NOMO-1 (cell line): ENCODE results near the gene NDUFS6.
"Not testable (repeated sequence)": the region's sequence is repeated elsewhere in the genome, so short reads cannot be mapped to it uniquely, and the experiment has no call there.

Experiments used
- DNase-seq, 2 experiments: peaks; one replicate each; lab custom pipeline; 2025; ENCODE audit not compliant: unreplicated experiment in 2 of 2; lab: John Stamatoyannopoulos, UW

NDUFS6 gene

GRCh38 chr5:1814183-1815020, 13.2 kb downstream of the NDUFS6 start:
- no peak for DNase-seq

DNA sequence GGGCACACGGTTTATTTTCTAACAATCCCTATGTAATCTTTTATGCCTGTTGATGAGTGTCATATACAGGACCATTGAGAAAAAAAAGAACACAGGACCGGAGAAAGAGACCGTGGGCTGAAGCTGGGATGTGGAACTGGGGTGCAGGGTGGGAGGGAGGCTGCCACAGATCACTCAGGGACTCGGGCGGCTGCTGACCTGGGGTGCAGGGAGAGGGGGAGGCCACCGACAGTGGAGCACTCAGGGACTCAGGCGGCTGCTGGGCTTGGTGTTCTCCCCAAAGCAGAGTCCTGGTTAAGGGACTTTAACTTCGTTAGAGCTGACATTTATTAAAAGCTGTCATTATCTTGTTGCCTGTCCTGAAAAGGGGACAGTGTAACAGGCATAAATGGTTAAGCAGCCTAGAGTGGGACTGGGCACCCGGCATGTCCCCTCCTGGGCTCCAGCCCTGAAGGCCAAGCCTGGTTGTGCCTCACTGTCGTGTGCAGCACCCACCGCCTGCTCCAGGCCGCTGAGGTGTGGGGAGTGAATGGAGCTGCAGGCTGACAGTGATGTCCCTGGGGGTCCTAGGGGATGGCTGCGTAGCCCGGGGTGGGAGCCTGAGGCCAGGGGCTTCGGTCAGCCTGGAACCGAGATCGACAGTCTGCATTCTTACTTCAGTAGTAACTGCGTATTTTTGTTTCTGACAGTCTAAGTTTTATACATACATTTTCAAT, 14.0 kb downstream of the NDUFS6 start:
- DNase-seq, result no peak

GRCh38 chr5:1815881-1816292, 14.7 kb downstream of the NDUFS6 start:
- DNase-seq, result no peak

DNA sequence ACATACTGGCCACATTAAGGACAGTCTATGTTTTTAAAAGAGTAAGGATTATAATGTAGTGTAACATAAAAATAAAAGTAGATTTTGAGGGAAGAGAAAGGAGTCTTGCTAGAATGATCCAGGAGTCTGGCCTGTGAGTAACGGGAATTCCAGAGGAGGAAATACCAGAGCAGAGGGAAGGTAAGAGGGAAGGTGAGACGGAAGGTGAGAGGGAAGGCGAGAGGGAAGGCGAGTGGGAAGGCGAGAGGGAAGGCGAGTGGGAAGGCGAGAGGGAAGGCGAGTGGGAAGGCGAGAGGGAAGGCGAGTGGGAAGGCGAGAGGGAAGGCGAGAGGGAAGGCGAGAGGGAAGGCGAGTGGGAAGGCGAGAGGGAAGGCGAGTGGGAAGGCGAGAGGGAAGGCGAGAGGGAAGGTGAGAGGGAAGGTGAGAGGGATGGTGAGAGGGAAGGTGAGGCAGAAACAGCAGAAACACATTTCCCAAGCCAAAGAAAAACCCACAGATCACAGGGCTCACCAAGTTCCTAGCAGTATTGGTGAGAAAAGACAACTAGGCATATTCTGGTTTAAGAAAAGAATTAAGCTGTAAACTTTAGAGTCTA, 15.4 kb downstream of the NDUFS6 start:
- not testable (repeated sequence) for DNase-seq

GRCh38 chr5:1817261-1818043, 16.2 kb downstream of the NDUFS6 start:
- DNase-seq, result no peak

DNA sequence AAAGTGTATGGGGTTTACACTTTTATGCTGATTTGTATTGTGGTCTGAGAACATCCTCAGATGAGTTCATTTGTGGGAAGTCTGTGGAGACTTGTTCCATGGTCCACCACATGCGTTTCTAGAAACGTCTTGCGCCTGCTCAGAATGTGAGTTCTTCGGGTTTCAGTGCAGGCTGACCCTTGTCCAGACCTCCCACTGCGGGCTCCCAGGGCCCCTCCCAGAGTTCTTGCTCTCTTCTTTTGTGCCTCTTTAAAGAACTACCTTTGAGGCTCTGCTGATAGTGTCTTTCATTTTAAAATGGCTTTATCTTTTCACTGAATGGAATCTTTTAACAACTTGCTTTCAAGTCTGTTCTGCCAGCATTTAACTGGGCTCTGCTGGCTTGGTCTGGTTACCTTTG, 17.6 kb downstream of the NDUFS6 start:
- no peak for DNase-seq

GRCh38 chr5:1819458-1819857, 18.3 kb downstream of the NDUFS6 start:
- no peak for DNase-seq

- no peak for DNase-seq
Observed at GRCh38 chr5:1820381-1820780, 19.2 kb downstream of the NDUFS6 start.

DNA sequence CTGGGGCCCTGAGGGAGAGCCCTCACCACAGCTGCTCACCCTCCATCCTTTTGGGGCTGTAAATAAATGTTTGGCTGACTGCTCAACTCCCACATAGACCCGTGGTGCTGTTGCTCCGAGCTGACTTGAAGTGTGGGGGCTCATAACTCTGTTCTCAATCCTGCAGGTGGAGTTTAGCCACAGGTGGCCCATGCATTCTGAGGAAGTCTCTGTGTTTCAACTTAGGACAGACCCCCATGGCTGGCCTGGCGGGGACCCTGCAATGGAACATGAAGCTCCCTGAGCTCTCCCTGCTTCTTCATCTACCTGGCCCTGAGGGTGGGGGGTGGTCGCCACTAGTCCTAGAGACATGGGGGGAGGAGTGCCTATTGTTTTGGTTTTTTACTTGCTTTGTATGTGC, 19.7 kb downstream of the NDUFS6 start:
- DNase-seq, result no peak

DNA sequence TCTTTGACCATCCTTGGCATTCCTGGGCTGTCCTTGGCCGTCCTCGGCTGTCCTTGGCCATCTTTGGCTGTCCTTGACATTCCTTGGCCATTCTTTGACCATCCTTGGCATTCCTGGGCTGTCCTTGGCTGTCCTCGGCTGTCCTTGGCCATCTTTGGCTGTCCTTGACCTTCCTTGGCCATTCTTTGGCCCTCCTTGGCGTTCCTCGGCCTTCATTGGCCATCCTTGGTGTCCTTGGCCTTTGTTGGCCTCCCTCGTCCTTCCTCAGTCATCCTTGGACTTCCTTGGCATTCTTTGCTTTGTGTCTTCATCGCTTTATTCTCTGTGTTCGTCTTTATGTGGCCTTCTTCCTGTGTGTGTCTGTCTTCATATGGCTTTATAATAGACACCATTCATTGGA, 20.7 kb downstream of the NDUFS6 start:
- DNase-seq, result no peak

DNA sequence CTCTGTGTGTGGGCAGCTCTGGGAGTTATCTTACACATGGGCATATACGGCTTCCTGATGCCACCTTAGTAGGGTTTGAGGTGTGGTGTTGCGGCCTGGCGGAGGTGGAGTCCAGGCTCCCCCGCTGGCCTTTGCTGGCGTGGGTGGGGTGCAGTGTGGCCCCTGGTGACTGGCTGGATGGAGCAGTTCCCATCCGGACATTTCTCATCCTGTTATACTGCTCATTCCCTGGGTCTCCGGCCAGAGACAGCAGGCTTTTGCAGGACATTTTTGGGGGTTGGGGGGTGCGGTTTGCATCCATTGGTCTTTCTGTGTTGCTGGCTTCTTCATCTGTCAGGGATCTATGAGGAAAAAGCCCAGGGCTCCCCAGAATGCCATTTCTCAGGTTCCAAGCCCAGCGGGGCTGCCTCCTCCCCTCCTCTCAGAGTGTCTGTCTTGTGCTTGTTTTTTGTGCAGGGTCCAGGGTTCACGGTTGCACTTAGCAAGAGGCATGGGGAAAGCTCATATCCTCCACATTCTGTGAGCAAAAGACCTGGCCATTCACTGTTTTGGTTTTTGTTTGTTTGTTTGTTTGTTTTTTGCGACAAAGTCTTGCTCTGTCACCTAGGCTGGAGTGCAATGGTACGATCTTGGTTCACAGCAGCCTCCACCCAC, 22.3 kb downstream of the NDUFS6 start:
- no peak for DNase-seq

- no peak for DNase-seq
Observed at GRCh38 chr5:1824109-1824821, 23.1 kb downstream of the NDUFS6 start.

DNA sequence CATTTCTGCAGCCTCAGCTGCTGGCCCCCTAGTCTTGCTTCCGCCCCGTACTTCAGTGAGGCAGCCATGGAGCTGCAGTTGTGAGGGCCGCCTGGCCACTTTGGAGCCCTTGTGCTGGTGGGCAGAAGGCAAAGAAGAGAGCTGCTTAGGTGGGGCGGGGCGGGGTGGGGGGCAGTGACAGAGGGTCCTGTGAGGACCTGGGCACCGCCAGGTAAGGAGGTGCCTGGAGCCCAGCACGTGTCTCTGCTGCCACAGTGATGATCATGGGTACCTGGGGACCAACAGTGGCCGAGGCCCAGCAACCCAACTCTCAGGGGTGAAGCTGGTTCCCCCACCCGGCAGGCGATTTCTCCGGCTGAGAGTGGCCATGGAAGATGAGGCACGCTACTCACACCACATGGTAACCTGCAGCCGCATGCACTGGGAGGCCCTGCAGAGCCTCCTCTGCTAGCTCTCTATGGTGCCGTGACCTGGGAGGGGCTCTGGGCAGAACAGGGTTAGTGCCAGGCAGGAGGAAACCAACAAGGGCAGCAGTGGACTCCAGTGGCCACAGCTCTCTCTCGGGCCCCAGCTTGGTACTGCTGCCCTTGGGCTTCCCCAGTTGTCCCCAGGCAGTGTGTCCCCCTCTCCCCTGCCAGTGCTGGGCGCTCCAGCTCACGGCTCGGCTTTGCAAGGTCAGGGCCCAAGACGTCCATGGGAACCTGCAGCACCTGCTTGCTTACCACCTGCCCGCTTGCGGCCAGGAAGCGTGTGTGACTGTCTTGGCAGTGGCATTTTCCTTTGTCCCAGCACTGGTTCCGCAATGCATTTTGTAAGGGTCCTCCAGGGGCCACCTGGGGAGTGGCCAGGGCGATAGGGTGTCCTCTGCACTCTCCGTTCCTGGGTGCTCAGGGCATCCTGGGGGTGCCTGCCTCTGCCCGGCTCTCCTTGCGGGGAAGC, 24.0 kb downstream of the NDUFS6 start:
- no peak for DNase-seq

DNA sequence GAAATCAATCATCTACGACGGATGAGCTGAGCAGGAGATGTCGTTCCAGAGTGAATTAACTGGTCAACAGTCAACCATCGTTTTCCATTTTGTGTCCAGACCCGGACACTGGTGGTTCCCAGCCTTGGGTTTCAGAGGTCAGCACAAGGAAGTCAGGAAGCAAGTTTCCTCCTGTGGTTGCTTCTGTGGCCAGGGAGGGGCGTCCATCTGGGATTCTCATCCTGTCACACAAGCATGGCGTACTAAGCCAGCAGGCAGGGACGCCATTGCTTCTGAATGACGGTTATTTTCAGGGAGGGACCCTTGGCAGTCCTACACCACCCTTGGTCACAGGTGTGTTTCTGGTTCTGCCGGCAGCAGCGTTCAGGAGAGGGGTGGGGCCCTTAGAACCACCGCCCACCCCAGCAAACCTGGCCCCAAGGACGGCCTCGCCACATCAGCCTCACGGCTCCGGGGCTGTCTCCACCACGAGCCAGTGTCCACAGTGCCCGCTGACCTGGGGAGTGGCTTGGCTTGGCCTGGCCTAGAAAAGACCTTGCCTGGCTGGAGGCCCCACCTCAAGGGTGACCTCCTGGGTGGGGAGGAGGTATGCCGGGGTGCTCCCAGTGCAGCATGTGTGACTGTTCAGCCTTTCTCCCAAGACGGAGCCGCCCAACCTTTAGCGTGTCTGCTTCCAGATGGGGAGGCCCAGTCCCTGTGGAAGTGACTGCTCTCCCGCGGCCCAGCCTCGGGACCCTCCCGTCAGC, 25.2 kb downstream of the NDUFS6 start:
- DNase-seq, result no peak

DNA sequence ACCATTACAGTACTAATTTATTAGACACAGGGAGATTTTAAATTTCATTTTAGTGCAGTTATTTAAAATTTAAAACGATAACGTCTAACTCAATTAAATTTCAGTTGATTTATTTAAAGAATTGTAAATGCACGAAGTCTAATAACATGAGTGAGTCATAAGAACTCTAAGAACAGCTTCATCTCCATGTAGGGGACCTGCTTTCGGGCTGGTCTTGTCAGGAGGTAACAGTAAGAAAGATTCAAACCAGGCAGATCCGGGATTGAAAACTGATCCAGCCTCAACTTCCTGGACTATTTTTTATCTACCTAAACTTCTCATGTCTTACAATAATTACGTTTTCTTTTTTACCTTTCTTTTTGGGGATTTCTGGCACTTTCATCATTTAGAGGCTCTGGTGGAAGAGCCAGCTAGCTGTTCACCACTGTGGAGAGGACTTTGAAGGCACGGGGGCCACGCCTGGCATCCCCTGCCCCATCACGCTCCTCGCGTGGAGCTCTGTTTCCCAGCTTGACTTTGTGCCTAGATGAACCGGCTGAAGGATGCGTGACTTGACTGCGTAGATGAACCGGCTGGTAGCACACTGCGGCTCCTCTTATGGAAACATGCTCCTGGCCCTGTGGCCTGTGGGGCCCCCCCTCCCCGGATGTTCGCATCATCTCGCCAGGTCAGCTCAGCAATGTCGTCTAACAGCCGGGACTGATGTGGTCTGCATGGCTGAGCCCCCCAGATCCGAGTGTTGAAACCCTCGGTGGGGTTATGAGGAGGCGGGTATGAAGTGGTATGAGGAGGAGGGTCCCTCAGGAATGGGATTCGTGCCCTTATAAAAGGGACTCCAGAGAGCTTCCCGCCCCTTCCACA, 26.0 kb downstream of the NDUFS6 start:
- DNase-seq, result no peak

- DNase-seq, result no peak
Observed at GRCh38 chr5:1827886-1828397, 26.7 kb downstream of the NDUFS6 start.
